HK-2 (cell line): ENCODE data around the gene NKD2.

ENCODE experiments used
- DNase-seq: peaks from one replicate; pipeline ENCODE4 v3.0.0-alpha.2; 2018; ENCODE audit not compliant: unreplicated experiment

NKD2 gene

DNA sequence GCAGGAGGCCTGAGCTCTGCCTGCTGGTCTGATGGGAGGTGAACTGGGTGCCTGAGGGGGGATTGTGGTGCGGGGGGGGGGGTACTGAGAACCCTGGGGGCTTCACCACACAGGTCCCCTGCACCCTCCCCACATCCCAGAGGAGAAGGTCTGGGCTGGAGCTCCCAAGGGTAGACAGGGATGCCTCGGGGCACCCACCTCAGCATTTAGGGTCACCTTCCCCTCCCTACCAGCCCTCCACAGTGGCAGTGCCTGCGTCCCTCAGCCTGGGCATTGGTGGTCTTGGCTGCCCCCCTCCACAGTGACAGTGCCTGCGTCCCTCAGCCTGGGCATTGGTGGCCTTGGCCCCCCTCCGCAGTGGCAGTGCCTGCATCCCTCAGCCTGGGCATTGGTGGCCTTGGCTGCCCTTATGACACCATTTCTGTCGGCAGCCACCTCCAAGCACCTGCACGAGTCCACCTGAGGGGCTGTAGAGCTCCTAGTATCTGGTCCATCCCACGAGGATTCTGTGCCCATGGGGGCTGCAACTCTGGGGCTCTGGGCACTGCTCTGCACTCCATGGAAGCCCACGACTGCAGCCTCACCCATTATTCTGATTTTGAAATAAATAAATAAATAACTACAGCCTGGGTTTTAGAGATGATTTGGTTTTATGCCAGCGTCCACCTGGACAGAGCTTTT lies 21.5 kb downstream of the NKD2 start:
- DNase-seq: no peak

DNA sequence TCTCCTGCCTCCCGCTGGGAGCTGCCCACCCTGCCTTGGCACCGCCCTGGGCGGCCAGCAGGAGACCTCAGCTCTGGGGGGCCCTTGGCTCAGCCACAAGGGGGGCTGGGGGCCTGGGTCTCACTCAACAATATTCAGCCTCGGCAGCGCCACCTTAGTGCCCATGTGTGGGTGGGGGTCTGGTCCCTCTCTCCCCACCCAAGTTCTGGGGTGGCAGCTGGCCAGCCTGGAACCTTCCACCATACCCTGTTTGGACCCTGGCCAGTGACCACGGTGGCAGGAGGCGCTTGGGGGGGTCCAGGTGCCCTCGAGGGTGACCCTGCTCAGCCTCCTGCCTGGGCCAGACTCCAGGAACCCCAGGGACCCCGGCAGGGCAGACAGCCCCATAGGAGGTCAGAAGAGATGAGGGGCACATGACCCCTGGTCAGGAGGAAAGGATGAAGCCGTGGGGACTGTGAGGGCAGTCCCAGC lies 22.2 kb downstream of the NKD2 start:
- DNase-seq: no peak

- no peak for DNase-seq
Measured at GRCh38 chr5:1031306-1031959, 22.8 kb downstream of the NKD2 start.

DNA sequence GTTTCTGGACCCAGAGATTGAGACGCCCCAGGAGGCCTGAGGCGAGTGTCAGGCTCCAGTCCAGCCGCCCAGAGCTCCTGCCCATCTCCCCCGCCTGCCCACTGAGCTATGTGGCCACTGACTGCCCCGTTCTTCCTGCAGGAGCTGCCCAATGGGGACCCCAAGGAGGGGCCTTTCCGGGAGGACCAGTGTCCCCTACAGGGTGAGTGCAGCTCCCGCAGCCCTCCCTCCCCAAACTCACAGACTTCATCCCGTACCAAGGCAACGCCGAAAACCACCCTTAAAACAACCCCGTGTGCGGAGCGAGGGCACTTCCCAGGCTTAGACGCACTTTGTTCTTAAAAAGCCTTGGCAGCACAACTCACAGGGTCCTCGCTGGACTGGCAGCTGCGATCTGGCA lies 23.4 kb downstream of the NKD2 start:
- no peak for DNase-seq

DNA sequence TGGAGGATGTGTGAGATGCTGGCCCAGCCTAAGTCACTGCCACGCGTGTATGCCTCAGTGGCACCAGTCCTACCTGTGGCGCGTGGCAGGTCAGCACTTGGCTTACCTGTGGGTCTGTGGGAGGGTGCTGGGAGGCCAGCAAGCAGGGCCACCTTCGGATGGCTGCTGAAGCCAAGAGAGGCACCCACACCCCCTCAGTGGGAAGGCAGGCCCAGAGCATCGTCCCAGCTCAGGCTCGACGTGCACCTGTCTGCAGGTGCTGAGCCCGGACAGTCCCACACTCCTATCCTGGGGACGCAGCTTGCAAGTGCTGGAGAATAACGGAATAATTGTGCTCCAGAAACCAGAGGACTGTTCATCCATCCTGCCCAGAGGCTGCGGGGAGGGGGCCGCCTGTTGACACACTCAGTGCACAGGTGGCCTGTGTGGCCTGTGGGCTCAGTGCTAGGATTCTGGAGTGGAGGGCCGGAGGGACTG lies 24.0 kb downstream of the NKD2 start:
- DNase-seq: no peak

DNA sequence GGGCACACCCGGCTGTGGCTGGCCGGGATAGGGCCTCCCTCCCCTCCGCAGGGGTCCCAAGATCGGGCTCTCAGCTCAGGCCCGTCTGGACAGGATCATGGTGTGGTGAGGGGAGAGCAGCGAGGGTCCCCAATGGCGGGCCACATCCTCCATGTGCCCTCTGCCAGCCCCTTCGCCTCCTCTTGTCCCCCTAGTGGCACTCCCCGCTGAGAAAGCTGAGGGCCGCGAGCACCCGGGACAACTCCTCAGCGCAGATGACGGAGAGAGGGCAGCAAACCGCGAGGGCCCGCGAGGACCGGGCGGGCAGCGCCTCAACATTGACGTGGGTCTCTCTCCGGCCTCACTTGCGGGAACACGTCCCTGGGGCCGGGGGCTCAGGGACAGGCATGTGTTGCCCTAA lies 24.6 kb downstream of the NKD2 start:
- DNase-seq: no peak

DNA sequence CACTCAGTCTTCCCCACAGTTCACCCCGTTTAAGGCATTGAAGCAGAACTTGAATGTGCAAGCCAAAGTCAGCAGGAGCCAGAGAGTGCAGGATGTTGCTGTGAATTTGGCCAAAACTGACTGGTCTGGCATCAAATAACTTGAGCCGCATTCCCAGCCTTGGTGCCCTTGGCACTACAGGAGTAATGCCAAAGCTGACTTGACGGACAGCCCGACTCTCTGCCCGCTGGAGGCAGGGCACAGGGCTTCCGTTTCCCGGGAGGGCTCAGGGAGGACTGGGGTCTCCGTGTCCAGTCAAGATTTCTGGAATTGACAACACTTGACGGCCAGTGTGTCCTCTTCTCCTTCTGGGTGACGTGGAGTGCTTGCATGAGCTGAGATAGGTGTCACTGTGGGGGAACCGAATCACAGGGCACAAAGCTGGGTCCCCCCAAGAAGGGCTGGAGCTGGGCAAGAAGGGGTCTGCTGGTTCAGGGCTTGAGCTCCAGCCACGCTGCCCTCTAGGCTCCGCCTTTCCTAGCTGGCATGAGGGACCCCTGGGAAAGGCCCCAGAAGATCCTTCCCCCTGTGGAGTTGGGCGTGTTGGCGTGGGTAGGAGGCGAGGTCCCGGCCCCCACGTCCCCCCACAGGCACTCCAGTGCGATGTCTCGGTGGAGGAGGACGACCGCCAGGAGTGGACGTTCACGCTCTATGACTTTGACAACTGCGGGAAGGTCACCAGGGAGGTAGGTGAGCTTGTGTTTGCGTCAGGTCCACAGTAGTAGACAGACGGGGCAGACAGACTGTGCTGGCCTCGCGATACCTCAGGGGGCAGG lies 25.2 kb downstream of the NKD2 start:
- no peak for DNase-seq

GRCh38 chr5:1034421-1034905 lies 25.9 kb downstream of the NKD2 start:
- DNase-seq: no peak

- no peak for DNase-seq
Measured at GRCh38 chr5:1034986-1035385, 26.4 kb downstream of the NKD2 start.

DNA sequence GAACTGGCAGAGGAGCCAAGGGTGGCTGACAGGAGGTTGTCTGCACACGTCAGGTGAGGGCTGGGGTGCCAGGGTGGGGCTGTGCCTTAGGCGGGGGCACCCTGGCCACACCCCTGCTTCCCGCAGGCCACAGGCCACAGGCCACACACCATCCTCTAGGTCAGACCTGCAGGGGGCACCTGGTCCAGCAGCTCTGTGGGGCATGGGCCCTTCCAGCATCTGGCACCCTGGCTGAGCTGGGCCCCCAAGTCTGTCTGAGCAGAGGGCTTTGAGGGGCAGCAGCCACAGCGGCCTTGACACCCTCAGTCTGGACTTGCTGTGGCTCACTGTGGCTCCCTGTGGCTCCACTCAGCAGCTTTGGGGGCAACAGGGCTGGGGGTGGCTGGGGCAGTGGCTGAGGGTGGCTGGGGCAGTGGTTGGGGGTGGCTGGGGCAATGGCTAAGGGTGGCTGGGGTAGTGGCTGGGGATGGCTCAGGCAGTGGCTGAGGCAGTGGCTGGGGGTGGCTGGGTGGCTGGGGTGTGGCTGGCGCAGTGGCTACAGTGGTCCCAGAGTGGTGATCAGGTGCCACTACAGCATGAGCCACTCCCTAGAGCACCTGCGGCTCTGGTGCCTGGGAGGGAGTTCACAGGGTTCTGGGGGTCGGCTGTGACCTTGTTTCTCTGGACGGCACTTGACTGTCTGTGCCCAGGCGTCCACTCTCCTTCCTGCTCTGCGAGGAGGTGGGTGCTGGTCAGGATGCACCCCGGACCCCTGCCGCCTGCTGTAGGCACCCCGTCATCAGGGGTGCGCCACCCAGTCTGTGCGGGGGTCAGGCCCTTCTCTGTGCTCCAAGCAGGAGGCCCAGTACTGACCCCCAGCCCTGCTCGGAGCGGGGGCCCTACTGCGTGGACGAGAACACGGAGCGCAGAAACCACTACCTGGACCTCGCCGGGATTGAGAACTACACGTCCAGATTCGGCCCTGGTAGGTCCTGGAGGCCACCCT lies 27.1 kb downstream of the NKD2 start:
- DNase-seq: no peak

- DNase-seq: no peak
Measured at GRCh38 chr5:1036504-1037122, 28.0 kb downstream of the NKD2 start.

DNA sequence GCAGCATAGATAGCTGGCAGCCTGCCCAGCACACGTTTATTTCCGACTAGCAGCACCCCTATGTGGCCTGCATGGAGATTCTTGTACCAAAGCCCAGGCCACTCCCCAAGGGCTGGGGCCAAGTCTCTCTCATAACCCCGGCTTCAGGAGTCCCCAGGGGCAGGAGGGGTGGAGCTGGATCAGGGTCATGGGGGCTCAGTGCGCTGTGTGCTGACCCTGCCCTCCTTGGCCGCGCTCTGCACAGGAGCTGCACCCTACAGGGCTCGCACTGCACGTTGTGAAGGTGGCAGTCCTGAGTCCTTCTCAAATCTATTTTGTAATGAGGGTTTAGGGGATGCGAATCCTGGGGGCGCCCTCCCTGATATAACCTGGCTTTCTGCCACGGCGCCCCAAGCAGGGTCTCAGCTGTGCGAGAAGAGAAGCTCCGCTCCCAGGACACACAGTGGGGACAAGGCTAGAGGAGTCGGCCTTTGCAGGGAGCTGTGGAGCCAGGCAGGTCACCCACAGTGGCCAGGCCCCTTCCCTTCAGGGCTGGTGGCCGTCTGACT lies 28.6 kb downstream of the NKD2 start:
- no peak for DNase-seq

DNA sequence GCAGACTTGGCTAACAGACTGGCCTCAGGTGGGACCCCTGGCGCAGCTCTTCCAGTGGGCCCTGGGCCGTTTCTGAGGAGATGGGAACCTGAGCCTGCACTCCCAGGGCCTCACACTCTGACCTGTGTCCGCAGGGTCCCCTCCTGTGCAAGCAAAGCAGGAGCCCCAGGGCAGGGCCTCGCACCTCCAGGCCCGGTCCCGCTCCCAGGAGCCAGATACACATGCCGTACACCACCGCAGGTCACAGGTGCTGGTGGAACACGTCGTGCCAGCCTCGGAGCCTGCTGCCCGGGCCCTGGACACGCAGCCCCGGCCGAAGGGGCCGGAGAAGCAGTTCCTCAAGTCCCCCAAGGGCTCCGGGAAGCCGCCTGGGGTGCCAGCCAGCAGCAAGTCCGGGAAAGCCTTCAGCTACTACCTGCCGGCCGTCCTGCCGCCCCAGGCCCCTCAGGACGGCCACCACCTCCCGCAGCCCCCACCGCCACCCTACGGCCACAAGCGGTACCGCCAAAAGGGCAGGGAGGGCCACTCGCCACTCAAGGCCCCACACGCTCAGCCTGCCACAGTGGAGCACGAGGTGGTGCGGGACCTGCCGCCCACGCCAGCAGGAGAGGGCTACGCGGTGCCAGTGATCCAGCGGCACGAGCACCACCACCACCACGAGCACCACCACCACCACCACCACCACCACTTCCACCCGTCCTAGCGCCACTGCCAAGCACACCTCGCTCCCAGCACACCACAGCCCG lies 29.2 kb downstream of the NKD2 start:
- DNase-seq: no peak

- DNase-seq: no peak
Measured at GRCh38 chr5:1038417-1039209, 30.0 kb downstream of the NKD2 start.

DNA sequence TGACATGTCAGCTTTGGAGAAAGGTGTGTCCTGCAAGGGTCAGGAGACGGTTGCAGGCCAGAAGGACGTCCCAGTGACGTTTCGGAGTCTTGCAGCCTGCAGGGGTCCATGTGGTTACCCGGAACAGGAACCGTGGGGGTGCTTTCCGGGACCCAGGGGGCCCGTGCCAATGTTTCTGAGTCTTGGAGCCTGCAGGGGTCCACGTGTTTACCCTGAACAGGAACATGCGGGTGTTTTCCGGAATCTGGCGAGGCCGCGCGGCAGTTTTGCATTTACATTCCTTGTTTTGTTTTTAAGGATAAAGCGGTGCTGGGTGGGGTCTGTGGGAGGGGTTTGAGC lies 30.6 kb downstream of the NKD2 start:
- DNase-seq: no peak

DNA sequence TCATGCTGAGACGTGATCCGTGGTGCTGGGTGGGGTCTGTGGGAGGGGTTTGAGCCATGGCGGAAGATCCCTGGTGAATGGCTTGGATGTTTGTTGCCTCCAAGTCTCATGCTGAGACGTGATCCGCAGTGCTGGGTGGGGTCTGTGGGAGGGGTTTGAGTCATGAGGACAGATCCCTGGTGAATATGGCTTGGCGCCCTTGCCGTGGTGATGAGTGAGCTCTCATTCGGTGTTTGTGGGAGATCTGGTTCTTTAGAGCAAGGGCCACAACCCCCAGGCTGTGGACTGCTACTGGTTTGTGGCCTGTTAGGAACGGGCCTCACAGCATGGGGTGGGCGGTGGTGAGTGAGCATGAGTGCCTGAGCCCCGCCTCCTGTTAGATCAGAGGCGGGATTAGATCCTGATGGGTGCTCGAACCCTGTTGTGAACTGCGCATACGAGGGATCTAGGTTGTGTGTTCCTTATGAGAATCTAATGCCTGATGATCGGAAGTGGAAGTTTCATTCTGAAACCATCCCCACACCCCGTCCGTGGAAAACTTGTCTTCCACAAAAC lies 31.2 kb downstream of the NKD2 start:
- no peak for DNase-seq

GRCh38 chr5:1040571-1040970 lies 32.0 kb downstream of the NKD2 start:
- DNase-seq: no peak

DNA sequence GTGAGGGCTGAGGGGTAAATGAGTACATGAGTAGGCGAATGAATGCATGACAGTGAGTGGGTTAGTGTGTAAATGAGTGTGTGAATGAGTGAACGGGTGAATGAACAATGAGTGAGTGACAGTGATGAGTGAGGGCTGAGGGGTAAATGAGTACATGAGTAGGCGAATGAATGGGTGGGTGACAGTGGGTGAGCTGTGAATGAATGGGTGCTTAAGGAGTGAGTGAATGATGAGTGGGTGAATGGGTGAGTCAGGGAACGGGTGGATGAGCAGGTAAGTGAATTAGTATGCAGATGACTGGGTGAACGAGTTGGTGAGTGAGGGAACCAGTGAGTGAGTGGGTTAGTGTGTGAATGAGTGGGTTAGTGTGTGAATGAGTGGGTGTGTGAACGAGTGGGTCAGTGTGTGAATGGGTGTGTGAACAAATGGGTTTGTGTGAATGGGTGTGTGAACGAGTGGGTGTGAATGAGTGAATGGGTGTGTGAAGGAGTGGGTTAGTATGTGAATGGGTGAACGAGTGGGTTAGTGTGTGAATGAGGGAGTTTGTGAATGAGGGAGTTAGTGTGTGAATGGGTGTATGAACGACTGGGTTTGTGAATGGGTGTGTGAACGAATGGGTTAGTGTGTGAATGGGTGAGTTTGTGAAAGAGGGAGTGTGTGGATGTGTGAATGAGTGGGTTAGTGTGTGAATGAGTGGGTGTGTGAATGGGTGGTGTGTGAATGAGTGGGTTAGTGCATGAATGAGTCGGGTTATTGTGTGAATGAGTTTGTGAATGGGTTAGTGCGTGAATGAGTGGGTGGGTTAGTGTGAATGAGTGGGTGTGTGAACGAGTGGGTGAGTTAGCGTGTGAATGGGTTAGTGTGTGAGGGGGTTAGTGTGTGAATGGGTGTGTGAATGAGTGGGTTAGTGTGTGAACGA lies 32.9 kb downstream of the NKD2 start:
- DNase-seq: peak; percentile 54
